HCT116 (cell line): Measurements from ENCODE around the gene RNF152.

Experiments used
- EZH2 ChIP-seq: fragments of 200-600 bp; sonication (generic); IDR thresholded peaks from 2 replicates; pipeline ENCODE4 v1.6.1; 2017; ENCODE audit warnings: antibody characterized with exemption, mixed run types
- POLR2AphosphoS5 ChIP-seq: IDR thresholded peaks from 2 replicates; pipeline ENCODE4 v1.6.1; 2011; ENCODE audit warnings: mild to moderate bottlenecking, low read depth, low read length, moderate library complexity
- RAD21 ChIP-seq: IDR thresholded peaks from 2 replicates; pipeline ENCODE4 v1.6.1; 2012; ENCODE audit warnings: low read depth, mild to moderate bottlenecking
- SP1 ChIP-seq: IDR thresholded peaks from 2 replicates; pipeline ENCODE4 v1.6.1; 2012; ENCODE audit warnings: low read depth
- YY1 ChIP-seq: IDR thresholded peaks from 2 replicates; pipeline ENCODE4 v1.6.1; 2011; ENCODE audit warnings: low read length, low read depth, moderate library complexity, mild to moderate bottlenecking; ENCODE audit not compliant: insufficient replicate concordance; ENCODE audit errors: extremely low read depth
- ZNF274 ChIP-seq: fragments of 200-500 bp; sonication (Bioruptor generic); IDR thresholded peaks from 2 replicates; pipeline ENCODE4 v1.6.1; 2014; ENCODE audit warnings: mild to moderate bottlenecking, low read depth, low read length, inconsistent platforms
- TF ChIP-seq, protein P1 (sequence below), 3 experiments: fragments of 200-600 bp in 1 of 3; sonication (generic) in 1 of 3; IDR thresholded peaks in 2 of 3; conservative IDR thresholded peaks in 1 of 3; 2 replicates each; pipeline ENCODE4 v1.5.1; 2012 to 2017; ENCODE audit warnings: low read depth in 2 of 3, low read length in 2 of 3, antibody characterized with exemption in 1 of 3, borderline replicate concordance in 1 of 3, control low read depth in 1 of 3, mild to moderate bottlenecking in 1 of 3, mixed read lengths in 1 of 3, mixed run types in 1 of 3, moderate library complexity in 1 of 3; ENCODE audit not compliant: insufficient read depth in 1 of 3

DNA sequence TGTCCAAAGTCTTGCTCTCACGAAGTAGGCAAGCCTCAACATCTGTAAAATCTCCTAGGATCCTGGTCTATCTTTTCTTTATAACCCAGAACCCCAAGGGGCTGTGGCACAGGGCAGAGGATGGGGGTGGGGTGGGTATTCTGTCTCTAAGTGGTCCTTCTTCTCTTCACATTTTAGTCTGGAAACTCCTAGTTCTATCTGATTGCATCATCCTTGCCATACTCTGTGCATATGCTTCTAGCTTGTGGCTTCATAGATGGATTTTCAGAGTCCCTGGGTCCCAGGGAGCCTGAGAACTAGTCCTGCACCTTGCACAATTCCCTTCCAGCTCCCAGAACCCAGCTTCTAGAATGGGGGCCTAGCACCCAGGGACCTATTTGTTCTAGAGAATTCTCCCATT lies 52.5 kb downstream of the RNF152 start:
- TF ChIP-seq POLR2AphosphoS5 (no peak), ZNF274 (no peak), EZH2 (no peak), RAD21 (no peak), SP1 (no peak), YY1 (no peak)
- TF ChIP-seq, protein P1, sequence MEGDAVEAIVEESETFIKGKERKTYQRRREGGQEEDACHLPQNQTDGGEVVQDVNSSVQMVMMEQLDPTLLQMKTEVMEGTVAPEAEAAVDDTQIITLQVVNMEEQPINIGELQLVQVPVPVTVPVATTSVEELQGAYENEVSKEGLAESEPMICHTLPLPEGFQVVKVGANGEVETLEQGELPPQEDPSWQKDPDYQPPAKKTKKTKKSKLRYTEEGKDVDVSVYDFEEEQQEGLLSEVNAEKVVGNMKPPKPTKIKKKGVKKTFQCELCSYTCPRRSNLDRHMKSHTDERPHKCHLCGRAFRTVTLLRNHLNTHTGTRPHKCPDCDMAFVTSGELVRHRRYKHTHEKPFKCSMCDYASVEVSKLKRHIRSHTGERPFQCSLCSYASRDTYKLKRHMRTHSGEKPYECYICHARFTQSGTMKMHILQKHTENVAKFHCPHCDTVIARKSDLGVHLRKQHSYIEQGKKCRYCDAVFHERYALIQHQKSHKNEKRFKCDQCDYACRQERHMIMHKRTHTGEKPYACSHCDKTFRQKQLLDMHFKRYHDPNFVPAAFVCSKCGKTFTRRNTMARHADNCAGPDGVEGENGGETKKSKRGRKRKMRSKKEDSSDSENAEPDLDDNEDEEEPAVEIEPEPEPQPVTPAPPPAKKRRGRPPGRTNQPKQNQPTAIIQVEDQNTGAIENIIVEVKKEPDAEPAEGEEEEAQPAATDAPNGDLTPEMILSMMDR (IDR thresholded peaks at IDR 0.05 in 2 of 3, conservative IDR thresholded peaks at IDR 0.05 in 1 of 3; ENCODE audit: borderline replicate concordance in 1 of 3, insufficient read depth in 1 of 3, low read depth in 2 of 3, low read length in 2 of 3) = no peak
